GM21515 (cell line): ENCODE data around the gene ACKR1.

ENCODE experiments used
- ATAC-seq: cut with Tn5 transposase; IDR thresholded peaks from one replicate; pipeline ENCODE4 v1.9.1; 2021; ENCODE audit not compliant: unreplicated experiment

The ACKR1 gene, protein sequence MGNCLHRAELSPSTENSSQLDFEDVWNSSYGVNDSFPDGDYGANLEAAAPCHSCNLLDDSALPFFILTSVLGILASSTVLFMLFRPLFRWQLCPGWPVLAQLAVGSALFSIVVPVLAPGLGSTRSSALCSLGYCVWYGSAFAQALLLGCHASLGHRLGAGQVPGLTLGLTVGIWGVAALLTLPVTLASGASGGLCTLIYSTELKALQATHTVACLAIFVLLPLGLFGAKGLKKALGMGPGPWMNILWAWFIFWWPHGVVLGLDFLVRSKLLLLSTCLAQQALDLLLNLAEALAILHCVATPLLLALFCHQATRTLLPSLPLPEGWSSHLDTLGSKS

DNA sequence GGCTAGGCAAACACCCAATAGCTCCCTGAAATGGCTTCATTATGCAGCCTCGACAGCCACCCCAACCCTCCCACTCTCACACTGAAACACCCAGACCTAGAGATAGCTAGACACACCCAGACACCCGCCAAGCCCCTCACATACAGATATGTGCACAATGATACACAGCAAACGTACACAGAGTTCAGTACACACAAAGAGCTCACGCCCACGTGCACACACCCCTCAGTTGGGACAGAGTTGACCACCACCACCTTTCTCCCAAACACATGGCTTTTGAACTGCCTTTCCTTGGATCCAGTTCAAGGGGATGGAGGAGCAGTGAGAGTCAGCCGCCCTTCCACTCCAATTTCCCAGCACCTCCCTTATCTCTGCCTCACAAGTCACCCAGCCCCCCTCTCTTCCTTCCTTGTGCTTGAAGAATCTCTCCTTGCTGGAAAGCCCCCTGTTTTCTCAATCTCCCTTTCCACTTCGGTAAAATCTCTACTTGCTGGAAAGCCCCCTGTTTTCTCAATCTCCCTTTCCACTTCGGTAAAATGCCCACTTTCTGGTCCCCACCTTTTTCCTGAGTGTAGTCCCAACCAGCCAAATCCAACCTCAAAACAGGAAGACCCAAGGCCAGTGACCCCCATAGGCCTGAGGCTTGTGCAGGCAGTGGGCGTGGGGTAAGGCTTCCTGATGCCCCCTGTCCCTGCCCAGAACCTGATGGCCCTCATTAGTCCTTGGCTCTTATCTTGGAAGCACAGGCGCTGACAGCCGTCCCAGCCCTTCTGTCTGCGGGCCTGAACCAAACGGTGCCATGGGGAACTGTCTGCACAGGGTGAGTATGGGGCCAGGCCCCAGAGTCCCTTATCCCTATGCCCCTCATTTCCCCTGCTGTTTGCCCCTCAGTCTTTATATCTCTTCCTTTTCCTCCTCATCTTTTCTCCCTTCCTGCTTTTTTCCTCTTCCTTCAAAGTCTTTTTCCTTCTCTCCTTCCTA lies at the start of gene ACKR1:
ACKR1 (plus strand) TSS at position 715 of the 981 bp plus-strand sequence; CDS start at position 800, 85 bp downstream.
- no peak for ATAC-seq

DNA sequence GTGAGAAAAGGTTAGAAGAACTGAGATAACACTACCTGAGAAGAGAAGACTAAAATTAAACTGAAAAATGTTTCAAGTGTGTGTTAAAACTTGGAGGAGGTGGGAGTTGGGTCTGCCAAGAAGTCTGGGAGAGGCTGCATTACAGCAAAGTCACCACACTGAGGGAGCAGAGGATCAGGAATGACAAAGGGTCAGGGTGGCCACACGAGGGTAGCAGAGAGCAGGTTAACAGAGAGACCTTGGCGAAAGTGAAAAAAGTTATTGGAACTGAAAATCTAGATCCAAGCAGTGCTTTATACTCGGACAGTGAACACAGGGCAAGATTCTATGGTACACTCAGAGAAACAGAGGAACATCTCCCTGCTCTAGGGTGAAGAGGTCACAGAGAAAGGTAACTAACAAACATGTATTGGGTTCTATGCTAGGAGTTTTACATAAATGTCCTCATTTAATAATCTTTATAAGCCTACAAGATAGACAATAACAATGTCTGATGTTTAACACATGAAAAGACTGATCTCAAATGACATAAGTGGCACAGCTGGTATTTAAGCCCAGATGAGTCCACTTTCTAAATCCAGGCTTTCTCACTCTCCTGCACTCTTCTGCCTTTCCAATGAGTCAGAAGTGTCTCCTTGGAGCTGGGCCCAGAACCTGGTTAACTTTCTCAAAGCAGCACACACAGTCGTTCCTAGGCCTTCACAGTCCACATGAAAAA lies 43.5 kb upstream of the ACKR1 start:
- ATAC-seq = peak; percentile 93

DNA sequence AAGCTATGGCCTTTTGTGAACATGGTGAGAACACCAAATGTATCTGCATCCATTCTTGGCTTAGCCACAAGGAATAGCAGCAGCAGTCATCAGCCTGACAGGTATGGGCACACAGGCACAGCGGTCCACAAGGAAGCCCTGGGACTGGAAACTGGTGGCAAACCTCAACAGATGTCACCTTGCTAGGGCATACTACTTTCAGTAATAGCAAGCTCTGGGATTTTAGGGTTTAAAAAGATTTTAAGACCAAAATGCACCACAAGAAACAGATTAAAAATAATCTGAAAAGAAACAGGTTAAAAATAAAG lies 43.0 kb upstream of the ACKR1 start:
- no peak for ATAC-seq

DNA sequence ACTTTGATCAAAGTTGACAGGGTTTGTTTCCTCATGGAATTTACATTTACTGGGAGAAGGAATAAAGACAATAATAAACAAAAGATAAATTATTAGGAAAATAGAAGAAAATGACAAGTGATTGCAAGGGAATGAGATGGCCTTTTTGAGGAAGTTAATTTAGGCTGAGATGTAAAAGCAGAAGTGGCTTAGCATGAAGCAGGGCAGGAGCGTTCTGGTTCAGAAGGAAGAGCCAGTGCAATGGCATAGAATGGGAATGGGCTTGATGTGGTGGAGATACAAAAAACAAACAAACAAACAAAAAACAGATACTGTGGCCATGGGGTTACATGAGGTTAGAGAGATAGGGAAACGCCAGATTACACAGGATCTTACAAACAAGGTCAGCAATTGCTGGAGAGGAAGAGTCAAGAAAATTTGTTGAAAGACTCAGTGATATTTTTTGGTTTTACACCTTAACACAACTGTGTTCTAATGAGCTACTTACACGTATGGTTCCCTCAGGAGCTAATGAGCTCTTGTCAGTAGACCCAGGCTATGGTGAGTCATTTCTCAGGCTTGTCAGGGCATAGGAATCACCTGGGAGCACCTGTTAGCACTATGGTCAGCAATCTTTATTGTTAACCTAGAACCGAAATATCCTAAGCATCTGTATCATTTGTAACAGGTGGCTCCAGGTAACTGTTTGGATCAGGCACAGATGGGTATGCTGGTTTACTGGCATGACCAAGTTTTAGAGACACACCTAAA lies 42.0 kb upstream of the ACKR1 start:
- ATAC-seq = no peak

DNA sequence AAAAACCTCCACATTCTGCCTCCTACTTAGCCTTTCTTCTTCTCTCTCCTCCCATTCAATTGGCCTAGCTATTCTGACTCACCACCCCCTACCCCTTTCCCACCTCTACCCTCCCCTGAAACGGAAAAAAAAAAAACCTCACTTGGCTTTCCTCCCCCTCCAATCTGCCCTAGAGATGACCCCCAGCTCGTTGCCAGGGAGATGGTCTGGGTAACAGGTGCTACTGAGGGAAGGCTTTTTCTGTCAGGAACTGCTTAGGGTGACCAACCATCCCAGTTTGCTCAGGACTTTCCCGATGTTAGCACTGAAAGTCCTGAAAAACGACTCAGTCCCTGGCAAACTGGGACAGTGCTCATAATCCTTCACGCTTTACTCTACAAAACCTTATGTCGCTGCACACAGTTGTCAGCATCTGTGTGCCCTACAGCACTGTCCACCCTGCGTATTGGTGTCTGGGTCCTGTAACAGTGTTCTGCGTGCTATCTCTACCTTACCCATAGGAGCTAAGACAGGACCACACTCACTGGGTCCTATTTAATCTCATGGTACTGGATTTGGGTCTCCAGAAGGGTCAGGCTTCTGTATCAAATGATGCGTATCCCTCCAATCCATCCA lies 41.0 kb upstream of the ACKR1 start:
- no peak for ATAC-seq

DNA sequence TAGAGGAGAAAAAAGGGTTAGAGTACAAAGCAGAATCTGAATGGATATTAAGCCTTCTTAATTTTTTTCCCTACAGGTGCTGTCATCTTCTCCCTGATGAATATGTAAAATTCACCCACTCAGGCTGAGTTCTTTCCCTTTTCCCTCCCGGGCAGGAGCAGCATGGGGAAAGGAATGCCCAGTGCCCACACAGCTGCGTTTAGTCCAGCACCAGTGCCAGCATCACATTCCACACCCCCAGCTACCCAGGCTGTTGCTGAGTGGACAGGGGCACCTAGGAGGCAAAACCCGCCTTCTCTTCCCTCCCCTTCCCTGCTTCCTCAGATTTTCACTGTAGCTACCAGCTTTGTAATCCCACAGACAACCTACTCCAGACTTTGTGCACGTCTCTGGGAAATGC lies 36.6 kb upstream of the ACKR1 start:
- no peak for ATAC-seq

DNA sequence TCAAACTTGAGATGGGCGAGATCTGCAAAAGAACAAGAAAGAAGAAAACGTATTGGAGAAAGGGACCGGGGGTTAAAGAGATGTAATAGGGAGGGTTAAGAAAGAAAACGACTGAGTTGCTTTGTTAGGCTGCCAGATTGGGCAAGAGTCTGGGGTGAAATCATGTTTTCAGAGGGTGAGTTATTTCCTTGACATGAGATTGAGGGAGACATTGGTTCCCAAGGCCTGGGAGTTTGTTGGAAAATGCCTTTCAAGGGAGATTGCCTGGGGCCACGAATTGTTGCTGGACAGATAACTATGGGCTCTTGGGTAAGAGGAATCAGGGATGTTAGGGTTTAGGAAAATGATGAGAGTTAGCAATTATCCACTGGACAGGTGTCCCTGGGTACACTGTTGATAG lies 34.0 kb upstream of the ACKR1 start:
- ATAC-seq = no peak

DNA sequence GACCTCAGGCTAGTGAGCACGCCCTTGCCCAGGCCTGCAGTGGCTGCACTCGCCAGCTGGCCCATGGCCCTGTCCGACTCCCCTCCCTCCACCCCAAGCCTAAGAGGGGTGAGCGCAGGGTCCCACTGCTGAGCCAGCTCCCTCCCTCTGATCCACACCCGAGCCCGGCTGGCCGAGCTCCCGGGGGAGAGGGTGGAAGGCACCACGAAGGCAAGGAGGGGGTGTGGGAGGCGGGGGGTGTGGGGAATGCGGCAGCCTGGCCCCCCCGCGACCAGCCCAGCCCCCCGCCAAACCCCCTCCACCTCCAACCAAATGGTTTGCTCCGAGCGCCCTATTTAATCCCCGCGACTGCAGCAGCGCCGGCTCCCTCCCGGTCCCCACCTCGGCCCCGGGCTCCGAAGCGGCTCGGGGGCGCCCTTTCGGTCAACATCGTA lies 33.4 kb upstream of the ACKR1 start, which contains the start of gene CADM3:
CADM3 (plus strand) TSS at position 362 of the 434 bp plus-strand sequence. CDS start 151 bp downstream, outside the sequence.
- ATAC-seq = no peak

DNA sequence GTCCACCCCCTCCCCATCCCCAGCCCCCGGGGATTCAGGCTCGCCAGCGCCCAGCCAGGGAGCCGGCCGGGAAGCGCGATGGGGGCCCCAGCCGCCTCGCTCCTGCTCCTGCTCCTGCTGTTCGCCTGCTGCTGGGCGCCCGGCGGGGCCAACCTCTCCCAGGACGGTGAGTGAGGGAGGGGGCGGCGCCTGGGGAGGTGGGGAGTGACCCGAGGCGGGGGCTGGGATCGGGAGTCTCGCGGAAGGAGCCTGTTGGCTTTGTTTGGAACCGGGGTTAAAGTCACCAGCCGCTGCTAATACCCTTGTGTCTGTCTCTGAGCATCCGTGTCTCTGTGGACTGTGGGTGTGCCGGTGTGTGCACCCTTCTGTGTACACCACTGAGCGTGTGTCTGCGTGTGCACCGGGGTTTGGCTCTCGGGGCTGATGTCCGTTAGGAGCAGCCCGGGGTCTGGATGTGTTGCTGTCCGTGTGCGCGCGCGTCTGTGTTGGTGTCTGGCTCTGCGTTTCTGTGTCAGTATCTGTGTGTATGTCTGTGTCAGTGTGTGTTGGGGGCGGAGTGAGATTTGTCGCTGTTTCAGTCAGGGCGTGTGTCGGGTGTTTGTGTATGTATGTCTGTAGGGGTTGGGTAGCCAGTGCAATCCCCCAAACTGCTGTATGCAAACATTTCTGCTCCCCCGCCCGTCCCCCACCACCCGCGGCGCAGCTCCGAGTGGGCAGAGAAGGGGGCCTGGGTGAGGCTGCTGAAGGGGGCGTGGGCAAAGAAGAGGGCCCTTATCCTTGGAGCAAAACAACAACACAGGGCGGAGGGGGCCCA lies 32.8 kb upstream of the ACKR1 start:
- ATAC-seq = no peak

DNA sequence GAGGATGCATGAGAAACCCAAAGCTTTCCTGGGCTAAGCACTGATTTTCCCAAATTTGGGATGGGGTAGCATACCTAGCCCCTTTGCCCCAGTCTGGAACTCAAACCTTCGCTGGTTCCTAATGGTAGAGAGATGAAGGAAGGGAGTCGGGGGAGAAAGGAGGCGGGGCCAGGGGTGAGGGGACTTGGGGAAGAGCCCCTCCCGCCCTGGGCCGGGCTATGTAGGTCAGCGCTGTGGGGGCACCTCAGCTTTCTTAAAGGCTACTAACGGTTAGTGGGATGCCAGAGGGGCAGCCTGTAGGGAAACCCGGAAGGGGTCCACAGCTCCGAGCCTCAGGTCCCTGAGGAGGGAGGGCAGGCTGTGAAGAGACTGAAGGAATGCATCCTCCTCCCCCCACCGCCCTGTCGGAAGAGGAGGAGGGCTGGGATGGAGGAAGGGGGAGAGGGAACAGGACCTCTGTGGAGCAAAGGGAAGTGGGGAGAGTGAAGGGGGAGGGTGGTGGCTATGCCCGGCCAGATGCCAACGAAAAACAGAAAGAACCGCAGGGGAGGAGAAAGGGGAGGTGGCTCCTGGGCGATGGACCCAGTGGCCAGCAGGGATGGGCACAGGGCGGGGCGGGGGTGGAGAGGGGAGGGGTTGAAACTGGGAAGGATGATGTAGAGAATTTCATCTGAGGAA lies 31.9 kb upstream of the ACKR1 start:
- no peak for ATAC-seq

DNA sequence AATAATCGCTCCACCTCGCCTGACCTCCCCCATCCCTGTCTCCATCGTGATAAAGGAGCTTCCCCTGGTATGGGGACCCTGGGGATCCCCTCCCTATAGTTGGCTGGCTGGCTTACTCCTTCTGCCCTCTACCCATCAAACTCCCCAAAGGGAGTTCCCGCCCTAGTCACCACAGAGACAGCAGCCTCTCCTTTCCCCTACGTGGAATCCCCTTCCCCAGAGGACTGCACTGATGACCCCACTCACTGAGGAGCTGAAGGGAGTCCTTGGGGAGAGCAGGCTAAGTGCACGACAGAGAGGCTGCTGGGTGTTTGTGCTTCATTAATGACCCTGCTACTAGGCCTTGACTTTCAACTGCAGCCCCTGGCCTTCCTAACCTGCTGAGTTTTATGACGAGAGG lies 31.4 kb upstream of the ACKR1 start:
- no peak for ATAC-seq

DNA sequence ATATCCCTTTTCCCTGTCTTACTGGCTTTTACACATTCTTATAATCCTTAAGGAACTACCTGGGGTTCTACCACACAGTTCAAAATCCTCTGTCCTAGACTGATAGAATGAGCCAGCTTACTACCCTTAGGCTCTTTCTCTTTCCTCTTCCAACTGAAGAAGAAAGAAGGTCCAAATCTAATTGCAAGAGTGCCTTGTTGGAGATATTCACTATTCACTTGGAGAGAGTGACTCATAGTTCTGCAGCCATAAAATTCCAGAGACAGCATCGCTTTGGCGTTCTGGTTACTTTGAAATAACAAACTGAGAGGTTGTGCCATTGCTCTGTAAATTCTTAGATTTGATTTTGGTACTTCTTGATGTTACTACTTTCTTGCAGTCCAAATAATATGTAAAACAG lies 29.1 kb upstream of the ACKR1 start:
- no peak for ATAC-seq

DNA sequence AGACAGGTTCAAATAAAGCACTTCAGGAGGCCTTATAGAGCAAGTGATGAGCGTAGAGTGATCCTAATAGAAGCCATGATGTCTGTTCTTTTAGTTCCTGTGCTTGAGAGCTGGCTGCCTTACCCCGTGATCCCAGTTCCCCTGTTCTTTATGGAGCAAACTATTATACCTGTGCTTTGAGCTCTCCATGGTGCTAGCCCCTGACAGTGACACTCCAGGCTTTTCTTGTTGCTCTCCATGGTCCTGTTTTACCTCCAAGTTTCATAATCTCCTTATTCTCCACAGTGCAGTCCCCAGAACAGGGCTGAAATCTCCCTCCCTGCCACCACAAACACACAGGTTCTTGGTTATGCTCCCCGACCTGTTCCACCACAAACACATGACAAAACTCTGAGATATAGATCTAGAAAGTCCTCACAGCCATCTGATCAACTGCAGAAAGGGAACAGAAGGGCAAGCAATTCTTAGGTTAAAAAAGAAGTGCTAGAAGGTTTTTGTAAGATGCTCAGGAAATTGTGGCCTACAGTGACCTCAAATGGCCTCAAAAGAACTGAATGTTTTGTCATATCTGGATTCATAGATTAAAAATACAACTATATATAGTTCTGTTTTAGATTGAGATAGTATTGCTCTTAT lies 27.3 kb upstream of the ACKR1 start:
- ATAC-seq = no peak

DNA sequence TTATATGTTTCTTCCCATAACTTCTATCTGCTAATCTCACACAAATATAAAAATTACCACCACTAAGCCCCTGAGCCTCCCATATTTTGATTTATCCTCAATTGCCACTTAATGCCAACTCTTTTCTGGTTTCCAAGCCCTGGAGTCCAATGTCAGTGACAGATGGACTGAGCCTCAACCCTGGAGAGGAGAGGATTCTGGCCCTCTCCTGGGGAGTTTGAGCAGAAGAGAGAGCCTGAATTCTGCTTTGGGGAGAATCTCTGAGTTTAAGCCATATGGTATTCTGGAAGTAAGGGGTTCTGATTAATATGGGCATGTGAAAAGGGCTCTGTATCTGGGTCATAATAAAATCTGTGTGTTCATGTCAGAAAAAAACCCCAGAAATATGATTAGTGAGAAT lies 24.8 kb upstream of the ACKR1 start:
- no peak for ATAC-seq

DNA sequence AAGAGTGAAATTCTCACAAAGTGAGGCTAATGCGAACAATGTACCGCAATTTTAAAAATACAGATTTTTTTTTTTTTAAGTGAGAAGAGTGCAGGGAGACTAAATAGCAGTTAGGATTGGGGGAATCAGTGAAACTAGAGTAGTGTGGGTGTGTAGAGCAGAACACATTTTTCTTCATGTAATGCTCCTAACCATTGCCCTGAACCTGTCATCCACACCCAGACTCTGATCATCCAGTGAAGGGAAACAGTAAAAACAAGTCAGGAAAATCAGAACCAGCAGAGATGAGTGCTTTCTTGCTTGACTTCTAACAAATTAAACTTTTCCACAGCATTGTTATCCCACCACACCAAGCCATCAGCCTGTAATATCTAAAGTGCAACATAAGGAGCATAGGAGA lies 24.2 kb upstream of the ACKR1 start:
- ATAC-seq = no peak

DNA sequence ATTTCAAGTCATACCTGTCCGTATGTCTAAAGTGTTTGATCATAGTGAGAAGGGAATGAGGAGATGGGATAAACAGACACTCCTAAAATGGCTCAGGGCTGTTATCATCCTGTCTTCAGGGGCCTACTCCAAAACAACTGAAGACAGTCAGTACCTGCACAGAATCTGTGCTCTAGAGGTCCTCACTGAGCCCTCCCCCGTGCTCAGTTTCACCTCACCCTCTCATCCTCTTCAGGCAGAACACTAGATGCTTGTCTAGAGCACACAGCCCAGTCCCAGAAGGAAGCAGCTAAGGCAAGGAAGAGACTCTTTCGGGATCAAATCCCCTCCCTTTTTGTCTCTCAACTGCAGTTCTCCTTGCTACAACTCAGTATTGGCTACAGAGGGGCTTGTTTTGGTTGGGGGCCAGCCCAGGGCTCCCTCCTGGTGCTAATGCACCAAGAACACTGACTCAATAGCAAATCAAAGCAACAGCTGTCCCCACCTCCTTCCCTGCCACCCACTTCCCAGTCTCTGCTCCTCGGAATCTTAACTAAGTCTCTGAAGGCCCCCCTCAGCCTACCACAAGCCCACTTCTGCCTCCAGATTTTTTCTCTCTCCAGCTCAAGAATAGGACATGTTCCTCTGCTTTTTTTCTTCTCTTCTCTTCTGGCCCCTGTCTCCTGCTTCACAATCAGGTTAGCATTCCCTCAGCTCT lies 23.2 kb upstream of the ACKR1 start:
- ATAC-seq = no peak

DNA sequence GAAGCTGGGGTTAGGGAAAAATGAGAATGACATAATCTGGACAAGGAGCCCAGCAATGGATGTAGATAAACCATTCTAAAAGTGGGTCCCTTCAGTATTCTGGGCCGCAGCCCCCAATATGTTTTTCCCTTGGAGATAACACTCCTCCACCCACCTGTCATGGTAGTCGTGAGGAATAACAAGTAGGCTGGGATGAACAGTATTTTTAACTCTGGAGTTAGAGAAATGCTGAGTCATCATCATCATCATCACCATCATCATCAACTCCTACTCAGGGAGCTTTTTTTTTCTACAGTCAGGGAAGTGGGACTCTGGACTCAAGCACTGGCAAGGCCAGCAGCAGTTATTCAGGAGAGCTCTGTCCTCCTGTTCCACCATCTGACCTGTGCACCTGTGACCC lies 20.5 kb upstream of the ACKR1 start:
- no peak for ATAC-seq

DNA sequence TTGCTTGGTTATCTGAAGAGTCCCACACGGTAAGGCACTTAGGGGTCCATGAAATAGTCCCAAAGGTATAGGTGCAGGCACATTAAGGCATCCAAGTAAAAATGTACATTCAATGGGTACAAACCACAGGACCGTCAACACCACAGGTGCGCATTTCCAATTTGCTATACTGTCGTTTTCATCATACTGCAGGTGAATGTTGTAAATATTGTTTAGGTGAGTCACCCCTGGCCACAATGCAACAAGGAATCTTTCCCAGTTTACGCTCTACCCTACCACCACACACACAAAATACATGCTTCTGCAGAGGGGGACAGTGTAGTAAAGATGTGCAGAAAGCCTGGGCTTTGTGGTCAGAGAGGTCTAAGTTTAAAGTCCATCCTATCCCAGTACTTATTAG lies 19.6 kb upstream of the ACKR1 start:
- no peak for ATAC-seq
